SK-N-SH (cell line): ENCODE results near the gene PLCH1. TPM values are rescaled to one million over a fixed set of nuclear protein-coding genes. Genes with fewer than 3 reads are reported as not detected.

ENCODE experiments used
- CTCF ChIA-PET: fragments of 300-600, 350-600 bp; formaldehyde crosslinking; extraction: SDS; loops from one replicate; lab custom pipeline; 2021; lab: Yijun Ruan, JAX
- POLR2A ChIA-PET: fragments of 350-600 bp; sonication (Branson Sonifier 250); formaldehyde crosslinking; extraction: SDS; loops from one replicate; lab custom pipeline; 2020; ENCODE audit warnings: antibody characterized with exemption, inconsistent platforms; lab: Yijun Ruan, JAX
- DNase-seq: peaks from one replicate; pipeline ENCODE4 v3.0.0; 2012
- H2AFZ ChIP-seq: fragments of 200-600 bp; sonication (generic); 2 replicates; pipeline ENCODE4 v1.8.1; 2016; ENCODE audit warnings: antibody characterized with exemption, mild to moderate bottlenecking, low read depth
- H3F3A ChIP-seq: fragments of 200-600 bp; sonication (generic); replicated peaks from 2 replicates; pipeline ENCODE3; 2016; ENCODE audit warnings: antibody characterized with exemption, mild to moderate bottlenecking; ENCODE audit not compliant: insufficient read depth
- H3K27ac ChIP-seq, 2 experiments: fragments of 200-500 bp in 1 of 2; fragments of 200-600 bp in 1 of 2; sonication (Bioruptor generic) in 1 of 2; sonication (generic), shearing (Covaris generic) in 1 of 2; 2 replicates each; pipeline versions ENCODE4 v1.5.1 to v1.6.1; 2014 to 2016; ENCODE audit warnings: low read depth in 2 of 2, inconsistent platforms in 1 of 2, low read length in 1 of 2, mild to moderate bottlenecking in 1 of 2, mixed read lengths in 1 of 2
- H3K27me3 ChIP-seq: fragments of 200-600 bp; sonication (generic), shearing (Covaris generic); 2 replicates; pipeline ENCODE4 v1.6.1; 2016; ENCODE audit warnings: mixed run types; ENCODE audit not compliant: insufficient read depth
- H3K36me3 ChIP-seq, 2 experiments: fragments of 200-500 bp in 1 of 2; fragments of 200-600 bp in 1 of 2; sonication (Bioruptor generic) in 1 of 2; sonication (generic) in 1 of 2; replicated peaks in 1 of 2; 2 replicates each; pipeline versions ENCODE3 to v1.5.1; 2014 to 2016; ENCODE audit warnings: low read length in 1 of 2, mild to moderate bottlenecking in 1 of 2; ENCODE audit not compliant: insufficient read depth in 2 of 2, control insufficient read depth in 1 of 2
- H3K4me1 ChIP-seq, 2 experiments: fragments of 200-500 bp in 1 of 2; fragments of 200-600 bp in 1 of 2; sonication (Bioruptor generic) in 1 of 2; sonication (generic), shearing (Covaris generic) in 1 of 2; 2 replicates each; pipeline versions ENCODE4 v1.5.1 to v1.6.1; 2014 to 2016; ENCODE audit warnings: low read depth in 1 of 2, low read length in 1 of 2, mixed run types in 1 of 2; ENCODE audit not compliant: insufficient read depth in 2 of 2, control insufficient read depth in 1 of 2
- H3K4me2 ChIP-seq: fragments of 200-600 bp; sonication (generic), shearing (Covaris generic); 2 replicates; pipeline ENCODE4 v1.6.1; 2017; ENCODE audit warnings: mixed run types
- H3K4me3 ChIP-seq, 2 experiments: fragments of 200-500 bp in 1 of 2; fragments of 200-600 bp in 1 of 2; sonication (Bioruptor generic) in 1 of 2; sonication (generic), shearing (Covaris generic) in 1 of 2; 2 replicates each; pipeline versions ENCODE4 v1.5.1 to v1.8.1; 2014 to 2016; ENCODE audit warnings: low read depth in 2 of 2, inconsistent platforms in 1 of 2, low read length in 1 of 2, mild to moderate bottlenecking in 1 of 2, mixed read lengths in 1 of 2, moderate library complexity in 1 of 2
- H3K79me2 ChIP-seq: fragments of 200-600 bp; sonication (generic); 2 replicates; pipeline ENCODE4 v1.8.1; 2017; ENCODE audit warnings: mild to moderate bottlenecking; ENCODE audit not compliant: insufficient read depth
- H3K9ac ChIP-seq: fragments of 200-600 bp; sonication (generic); 2 replicates; pipeline ENCODE4 v1.6.1; 2017; ENCODE audit warnings: mixed run types
- H3K9me2 ChIP-seq: fragments of 200-600 bp; sonication (generic); 2 replicates; pipeline ENCODE4 v1.6.1; 2017; ENCODE audit warnings: mixed run types
- H3K9me3 ChIP-seq: fragments of 200-600 bp; sonication (generic); 2 replicates; pipeline ENCODE4 v1.6.1; 2017; ENCODE audit warnings: mixed run types, mild to moderate bottlenecking, moderate library complexity
- H4K20me1 ChIP-seq: fragments of 200-600 bp; sonication (generic); 2 replicates; pipeline ENCODE4 v1.6.1; 2017; ENCODE audit warnings: mild to moderate bottlenecking, mixed run types; ENCODE audit not compliant: insufficient read depth
- FOSL2 ChIP-seq: IDR thresholded peaks from 2 replicates; pipeline ENCODE4 v1.4.0; 2012; ENCODE audit warnings: low read depth, mild to moderate bottlenecking, moderate library complexity, borderline replicate concordance
- FOXM1 ChIP-seq: IDR thresholded peaks from 2 replicates; pipeline ENCODE4 v1.4.0; 2012; ENCODE audit warnings: low read depth, mild to moderate bottlenecking
- GATA2 ChIP-seq: sonication (generic); formaldehyde crosslinking; IDR thresholded peaks from 2 replicates; pipeline ENCODE4 v1.5.0; 2020; ENCODE audit warnings: mild to moderate bottlenecking, missing genetic modification reagents
- JUND ChIP-seq: IDR thresholded peaks from 2 replicates; pipeline ENCODE4 v1.4.0; 2012
- NRF1 ChIP-seq: IDR thresholded peaks from 2 replicates; pipeline ENCODE4 v1.6.1; 2012; ENCODE audit warnings: low read depth, mild to moderate bottlenecking, low read length
- POLR2AphosphoS5 ChIP-seq: IDR thresholded peaks from 2 replicates; pipeline ENCODE4 v1.6.1; 2012; ENCODE audit warnings: low read depth, low read length
- RCOR1 ChIP-seq: fragments of 150-350 bp; IDR thresholded peaks from 2 replicates; pipeline ENCODE4 v1.6.1; 2017; ENCODE audit warnings: antibody characterized with exemption, low read length
- RFX5 ChIP-seq: IDR thresholded peaks from 2 replicates; pipeline ENCODE4 v1.6.1; 2012; ENCODE audit warnings: mild to moderate bottlenecking, improper control_type of control experiment, low read length
- SIN3A ChIP-seq: IDR thresholded peaks from 2 replicates; pipeline ENCODE4 v1.6.1; 2012; ENCODE audit warnings: low read depth, mild to moderate bottlenecking, low read length, moderate library complexity, borderline replicate concordance
- TCF12 ChIP-seq: IDR thresholded peaks from 2 replicates; pipeline ENCODE4 v1.4.0; 2012
- YY1 ChIP-seq: IDR thresholded peaks from 2 replicates; pipeline ENCODE4 v1.4.0; 2012; ENCODE audit warnings: low read depth, mild to moderate bottlenecking
- WGBS: methylation state at CpG from one replicate; pipeline ENCODE4 v1.1.6; 2017; ENCODE audit warnings: low lambda C conversion rate; 5-methylcytosine and 5-hydroxymethylcytosine counted together
- polyA plus RNA-seq, 3 experiments: library from polyadenylated mRNA; depleted of rRNA; stranded (reverse); fragments of >200 nt; gene quantifications; 2 replicates each; pipeline ENCODE4 v1.2.3, GENCODE V29; 2012
- TF ChIP-seq, protein P1 (sequence below): IDR thresholded peaks from 2 replicates; pipeline ENCODE4 v1.4.0; 2012; ENCODE audit warnings: low read depth
- TF ChIP-seq, protein P2 (sequence below): fragments of 150-350 bp; IDR thresholded peaks from 2 replicates; pipeline ENCODE4 v1.6.1; 2017; ENCODE audit warnings: antibody characterized with exemption, low read length, low read depth, borderline replicate concordance
- TF ChIP-seq, protein P3 (sequence below): IDR thresholded peaks from 2 replicates; pipeline ENCODE4 v1.4.0; 2012; ENCODE audit warnings: low read depth, borderline replicate concordance

PLCH1 gene
- polyA plus RNA-seq, 1 of the 3 experiments (the other 2 are of a cell fraction): 0.26 TPM

DNA sequence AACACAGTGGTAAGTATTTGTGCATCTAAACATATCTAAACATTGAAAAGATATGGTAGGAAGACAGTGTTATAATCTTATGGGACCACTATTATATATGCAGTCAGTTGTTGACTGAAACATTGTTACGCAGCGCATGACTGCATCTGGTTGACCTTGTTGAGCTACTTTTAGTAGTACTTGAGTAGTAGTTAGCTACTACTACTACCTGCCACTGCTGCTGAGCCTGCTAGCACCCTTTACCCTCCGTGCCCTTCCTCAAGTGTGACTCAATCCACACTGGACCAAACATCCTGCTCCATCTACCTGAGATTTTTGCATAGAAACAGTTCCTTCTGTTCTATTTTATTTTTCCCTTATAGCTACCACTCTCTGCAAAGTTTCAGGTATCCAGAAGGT is 327.8 kb downstream of the PLCH1 start:
- H4K20me1 ChIP-seq: no peaks in the 10 kb centered on the region
- no peaks in the 10 kb centered on the region for H3K36me3 ChIP-seq
- no peak for DNase-seq
- H3K79me2 ChIP-seq: no peaks in the 10 kb centered on the region
- H3K9me2 ChIP-seq: no peaks in the 10 kb centered on the region
- TF ChIP-seq, protein P1, sequence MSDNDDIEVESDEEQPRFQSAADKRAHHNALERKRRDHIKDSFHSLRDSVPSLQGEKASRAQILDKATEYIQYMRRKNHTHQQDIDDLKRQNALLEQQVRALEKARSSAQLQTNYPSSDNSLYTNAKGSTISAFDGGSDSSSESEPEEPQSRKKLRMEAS: no peak
- TF ChIP-seq FOXM1 (no peak), JUND (no peak), YY1 (no peak), TCF12 (no peak), RFX5 (no peak), POLR2AphosphoS5 (no peak), NRF1 (no peak)
- ChIA-PET CTCF (interaction anchor here (3.4 to 3.9 kb wide), 2 partner anchors 35 to 285 kb away, joined by 15 to 22 read pairs; no protein-coding TSS in a partner anchor), POLR2A (no interaction called here)
- no peaks in the 10 kb centered on the region for H3F3A ChIP-seq
- no peaks in the 10 kb centered on the region for H3K27me3 ChIP-seq
- peaks cover 0 to 31% of the 10 kb centered on the region in 2 experiments; a peak in 2 of 4 replicates for H3K4me1 ChIP-seq
- H2AFZ ChIP-seq: no peak overlapping the region
- no peak overlapping the region for H3K4me3 ChIP-seq
- H3K9me3 ChIP-seq: no peaks in the 10 kb centered on the region
- WGBS: 82% methylated on average over 3 of the region's 3 CpGs
- H3K4me2 ChIP-seq: no peak overlapping the region
- no peak overlapping the region for H3K9ac ChIP-seq
- H3K27ac ChIP-seq: peak overlapping the region in 1 of 2 experiments; percentile 99; a peak in 2 of 4 replicates

DNA sequence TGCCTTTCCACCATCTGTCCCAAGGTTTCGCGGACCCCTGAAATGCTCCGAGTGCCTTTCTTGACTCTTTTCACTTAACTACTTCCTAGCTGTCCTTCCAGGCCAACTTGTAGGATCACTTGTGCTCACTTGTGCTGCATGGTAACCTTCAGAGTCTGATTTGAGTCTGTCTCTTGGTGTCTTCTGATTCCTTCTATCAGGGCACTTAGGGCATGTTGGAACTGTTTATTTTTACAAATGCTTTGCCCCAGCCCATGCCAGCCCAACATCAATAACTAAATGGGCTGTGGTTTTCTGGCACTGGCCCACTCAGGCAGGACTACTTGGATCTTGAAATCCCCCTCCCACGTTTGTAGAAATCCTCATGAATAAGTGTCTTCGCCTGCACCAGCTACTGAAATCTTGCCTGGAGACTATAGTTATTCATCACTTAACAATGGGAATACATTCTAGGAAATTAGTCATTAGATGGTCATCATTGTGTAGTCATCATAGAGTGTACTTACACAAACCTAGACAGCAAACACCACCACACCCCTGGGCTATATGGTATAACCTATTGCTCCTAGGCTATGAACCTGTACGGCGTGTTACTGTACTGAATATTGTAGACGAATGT is 328.3 kb downstream of the PLCH1 start:
- H3K9me2 ChIP-seq: no peaks in the 10 kb centered on the region
- no peaks in the 10 kb centered on the region for H3K79me2 ChIP-seq
- H3K9ac ChIP-seq: no peak overlapping the region
- H4K20me1 ChIP-seq: no peaks in the 10 kb centered on the region
- no peak for TF ChIP-seq GATA2 (CRISPR knock-in tag)
- 0 out of 2 replicates have a peak, but pooled peaks have one; percentile 27 for TF ChIP-seq JUND
- TF ChIP-seq RCOR1: no peak
- TF ChIP-seq, protein P2, sequence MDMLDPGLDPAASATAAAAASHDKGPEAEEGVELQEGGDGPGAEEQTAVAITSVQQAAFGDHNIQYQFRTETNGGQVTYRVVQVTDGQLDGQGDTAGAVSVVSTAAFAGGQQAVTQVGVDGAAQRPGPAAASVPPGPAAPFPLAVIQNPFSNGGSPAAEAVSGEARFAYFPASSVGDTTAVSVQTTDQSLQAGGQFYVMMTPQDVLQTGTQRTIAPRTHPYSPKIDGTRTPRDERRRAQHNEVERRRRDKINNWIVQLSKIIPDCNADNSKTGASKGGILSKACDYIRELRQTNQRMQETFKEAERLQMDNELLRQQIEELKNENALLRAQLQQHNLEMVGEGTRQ: no peak
- peak; percentile 61; the same call in 1 of the 2 replicates for TF ChIP-seq FOSL2
- no peak for TF ChIP-seq SIN3A
- TF ChIP-seq, protein P1: no peak
- TF ChIP-seq, protein P3, sequence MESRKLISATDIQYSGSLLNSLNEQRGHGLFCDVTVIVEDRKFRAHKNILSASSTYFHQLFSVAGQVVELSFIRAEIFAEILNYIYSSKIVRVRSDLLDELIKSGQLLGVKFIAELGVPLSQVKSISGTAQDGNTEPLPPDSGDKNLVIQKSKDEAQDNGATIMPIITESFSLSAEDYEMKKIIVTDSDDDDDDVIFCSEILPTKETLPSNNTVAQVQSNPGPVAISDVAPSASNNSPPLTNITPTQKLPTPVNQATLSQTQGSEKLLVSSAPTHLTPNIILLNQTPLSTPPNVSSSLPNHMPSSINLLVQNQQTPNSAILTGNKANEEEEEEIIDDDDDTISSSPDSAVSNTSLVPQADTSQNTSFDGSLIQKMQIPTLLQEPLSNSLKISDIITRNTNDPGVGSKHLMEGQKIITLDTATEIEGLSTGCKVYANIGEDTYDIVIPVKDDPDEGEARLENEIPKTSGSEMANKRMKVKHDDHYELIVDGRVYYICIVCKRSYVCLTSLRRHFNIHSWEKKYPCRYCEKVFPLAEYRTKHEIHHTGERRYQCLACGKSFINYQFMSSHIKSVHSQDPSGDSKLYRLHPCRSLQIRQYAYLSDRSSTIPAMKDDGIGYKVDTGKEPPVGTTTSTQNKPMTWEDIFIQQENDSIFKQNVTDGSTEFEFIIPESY: no peak
- DNase-seq: no peak
- H3K4me1 ChIP-seq: peaks cover 0 to 31% of the 10 kb centered on the region in 2 experiments; a peak in 2 of 4 replicates
- no peaks in the 10 kb centered on the region for H3K27me3 ChIP-seq
- no peak overlapping the region; the same call in 1 of the 2 replicates for H3K4me2 ChIP-seq
- no peaks in the 10 kb centered on the region for H3K9me3 ChIP-seq
- no peak overlapping the region for H2AFZ ChIP-seq
- POLR2A ChIA-PET: no interaction called here
- no peaks in the 10 kb centered on the region for H3F3A ChIP-seq
- WGBS: 65% methylated on average over 8 of the region's 8 CpGs
- no peaks in the 10 kb centered on the region for H3K36me3 ChIP-seq
- CTCF ChIA-PET: interaction anchor here (1.5 to 3.9 kb wide), 4 partner anchors 12 to 285 kb away, joined by 4 to 22 read pairs (median 10); no protein-coding TSS in a partner anchor
- peak overlapping the region in 1 of 2 experiments; percentile 99; a peak in 2 of 4 replicates for H3K27ac ChIP-seq
- H3K4me3 ChIP-seq: no peak overlapping the region
